Measurements from ENCODE around the gene MEF2C.
"Not testable (repeated sequence)": the region's sequence is repeated elsewhere in the genome, so short reads cannot be mapped to it uniquely, and the experiment has no call there.

MEF2C gene

GRCh38 chr5:88798933-88799332 is 84.1 kb downstream of the MEF2C start:
- DNase-seq: not testable (repeated sequence)

GRCh38 chr5:88793797-88794196 is 89.2 kb downstream of the MEF2C start:
- not testable (repeated sequence) for DNase-seq

- DNase-seq: peak; percentile 66
Observed at GRCh38 chr5:88792144-88792840, 90.7 kb downstream of the MEF2C start.

GRCh38 chr5:88787856-88788255 is 95.1 kb downstream of the MEF2C start:
- DNase-seq: peak; percentile 23

GRCh38 chr5:88786789-88787188 is 96.2 kb downstream of the MEF2C start:
- no peak for DNase-seq

- DNase-seq: peak; percentile 97
Observed at GRCh38 chr5:88785746-88786565, 97.0 kb downstream of the MEF2C start.

- no peak for DNase-seq
Observed at GRCh38 chr5:88782571-88782970, 100.4 kb downstream of the MEF2C start.

- no peak for DNase-seq
Observed at GRCh38 chr5:88780736-88781135, 102.2 kb downstream of the MEF2C start.

GRCh38 chr5:88778736-88779135 is 104.2 kb downstream of the MEF2C start:
- DNase-seq: peak; percentile 73

- DNase-seq: no peak
Observed at GRCh38 chr5:88776692-88777091, 106.3 kb downstream of the MEF2C start.

GRCh38 chr5:88772831-88773230 is 110.2 kb downstream of the MEF2C start:
- no peak for DNase-seq

- DNase-seq: no peak
Observed at GRCh38 chr5:88772047-88772446, 110.9 kb downstream of the MEF2C start.

- DNase-seq: peak; percentile 80
Observed at GRCh38 chr5:88770276-88771257, 112.4 kb downstream of the MEF2C start.

GRCh38 chr5:88769165-88769564 is 113.8 kb downstream of the MEF2C start:
- peak; percentile 34 for DNase-seq

GRCh38 chr5:88768411-88768810 is 114.6 kb downstream of the MEF2C start:
- DNase-seq: no peak

- DNase-seq: no peak
Observed at GRCh38 chr5:88765798-88766197, 117.2 kb downstream of the MEF2C start.

- no peak for DNase-seq
Observed at GRCh38 chr5:88765171-88765570, 117.8 kb downstream of the MEF2C start.

- DNase-seq: no peak
Observed at GRCh38 chr5:88761939-88762338, 121.0 kb downstream of the MEF2C start.

- DNase-seq: peak; percentile 47
Observed at GRCh38 chr5:88761269-88761850, 121.6 kb downstream of the MEF2C start.

GRCh38 chr5:88760527-88760926 is 122.5 kb downstream of the MEF2C start:
- DNase-seq: no peak

- DNase-seq: no peak
Observed at GRCh38 chr5:88758591-88758990, 124.4 kb downstream of the MEF2C start.

GRCh38 chr5:88758184-88758583 is 124.8 kb downstream of the MEF2C start:
- no peak for DNase-seq

Measured in fibroblast of skin of back (primary cell).